HG03060 (cell line): Measurements from ENCODE around the gene C1QTNF3.
"Not testable (repeated sequence)": the region's sequence is repeated elsewhere in the genome, so short reads cannot be mapped to it uniquely, and the experiment has no call there.

Experiments
- ATAC-seq: cut with Tn5 transposase; IDR thresholded peaks from one replicate; pipeline ENCODE4 v1.9.1; 2021; ENCODE audit warnings: low read depth, moderate number of reproducible peaks; ENCODE audit not compliant: unreplicated experiment

C1QTNF3 gene

GRCh38 chr5:34053133-34053532, 10.1 kb upstream of the C1QTNF3 start:
- ATAC-seq = no peak

- no peak for ATAC-seq
These were observed 8.5 kb upstream of the C1QTNF3 start for GRCh38 chr5:34051374-34051980.

GRCh38 chr5:34047774-34048572, 5.0 kb upstream of the C1QTNF3 start:
- no peak for ATAC-seq

- ATAC-seq = no peak
These were observed 4.1 kb upstream of the C1QTNF3 start for GRCh38 chr5:34047143-34047542.

GRCh38 chr5:34045996-34046395, 3.0 kb upstream of the C1QTNF3 start:
- no peak for ATAC-seq

GRCh38 chr5:34045023-34045422, 2.0 kb upstream of the C1QTNF3 start:
- no peak for ATAC-seq

- ATAC-seq = no peak
These were observed 692 bp downstream of the C1QTNF3 start for GRCh38 chr5:34042321-34042720.

- no peak for ATAC-seq
These were observed 1.6 kb downstream of the C1QTNF3 start for GRCh38 chr5:34041247-34041972.

GRCh38 chr5:34040472-34040871, 2.5 kb downstream of the C1QTNF3 start:
- no peak for ATAC-seq

- no peak for ATAC-seq
These were observed 3.4 kb downstream of the C1QTNF3 start for GRCh38 chr5:34039398-34040157.

GRCh38 chr5:34038838-34039237, 4.2 kb downstream of the C1QTNF3 start:
- ATAC-seq = no peak

- ATAC-seq = no peak
These were observed 4.6 kb downstream of the C1QTNF3 start for GRCh38 chr5:34038390-34038789.

GRCh38 chr5:34037726-34038125, 5.3 kb downstream of the C1QTNF3 start:
- ATAC-seq = no peak

GRCh38 chr5:34035756-34036155, 7.3 kb downstream of the C1QTNF3 start:
- no peak for ATAC-seq

GRCh38 chr5:34034534-34035327, 8.3 kb downstream of the C1QTNF3 start:
- ATAC-seq = peak; percentile 69

- no peak for ATAC-seq
These were observed 11.0 kb downstream of the C1QTNF3 start for GRCh38 chr5:34031966-34032365.

- ATAC-seq = no peak
These were observed 11.9 kb downstream of the C1QTNF3 start for GRCh38 chr5:34031117-34031516.

GRCh38 chr5:34030585-34030984, 12.4 kb downstream of the C1QTNF3 start:
- ATAC-seq = not testable (repeated sequence)

GRCh38 chr5:34030048-34030447, 13.0 kb downstream of the C1QTNF3 start:
- no peak for ATAC-seq

- no peak for ATAC-seq
These were observed 14.7 kb downstream of the C1QTNF3 start for GRCh38 chr5:34028349-34028748.
